ENCODE data around the gene OGDH. TPM values are rescaled to one million over a fixed set of nuclear protein-coding genes. Genes with fewer than 3 reads are reported as not detected.
"Not testable (repeated sequence)": the region's sequence is repeated elsewhere in the genome, so short reads cannot be mapped to it uniquely, and the experiment has no call there.

The OGDH gene
- total RNA-seq, 1 experiment from 2014 or later: 28.5 TPM

DNA sequence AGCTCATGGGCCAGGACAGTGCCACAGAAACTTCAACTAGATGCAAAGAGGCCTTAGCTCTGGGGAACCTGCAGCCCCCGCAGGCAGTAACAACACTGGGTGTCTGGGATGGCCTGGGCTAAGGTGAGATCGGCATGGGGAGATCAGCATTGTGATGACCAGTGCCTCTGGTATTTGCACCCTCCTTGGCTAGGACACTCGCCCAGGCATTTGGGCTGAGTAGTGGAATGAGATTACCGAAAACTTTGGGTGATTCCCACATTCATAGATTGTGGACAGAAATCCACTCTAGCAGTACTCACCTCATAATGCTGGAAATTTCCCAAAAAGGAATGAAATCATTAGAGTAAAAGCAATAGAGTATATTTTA is 71.7 kb downstream of the OGDH start:
- no peak for DNase-seq (ENCODE audit: low read depth, low spot score)
- in situ Hi-C loops (cut with HindIII; ENCODE audit: low pct_unique_long_range_greater_than_20kb, low sequenced_read_pairs): no loop called here

DNA sequence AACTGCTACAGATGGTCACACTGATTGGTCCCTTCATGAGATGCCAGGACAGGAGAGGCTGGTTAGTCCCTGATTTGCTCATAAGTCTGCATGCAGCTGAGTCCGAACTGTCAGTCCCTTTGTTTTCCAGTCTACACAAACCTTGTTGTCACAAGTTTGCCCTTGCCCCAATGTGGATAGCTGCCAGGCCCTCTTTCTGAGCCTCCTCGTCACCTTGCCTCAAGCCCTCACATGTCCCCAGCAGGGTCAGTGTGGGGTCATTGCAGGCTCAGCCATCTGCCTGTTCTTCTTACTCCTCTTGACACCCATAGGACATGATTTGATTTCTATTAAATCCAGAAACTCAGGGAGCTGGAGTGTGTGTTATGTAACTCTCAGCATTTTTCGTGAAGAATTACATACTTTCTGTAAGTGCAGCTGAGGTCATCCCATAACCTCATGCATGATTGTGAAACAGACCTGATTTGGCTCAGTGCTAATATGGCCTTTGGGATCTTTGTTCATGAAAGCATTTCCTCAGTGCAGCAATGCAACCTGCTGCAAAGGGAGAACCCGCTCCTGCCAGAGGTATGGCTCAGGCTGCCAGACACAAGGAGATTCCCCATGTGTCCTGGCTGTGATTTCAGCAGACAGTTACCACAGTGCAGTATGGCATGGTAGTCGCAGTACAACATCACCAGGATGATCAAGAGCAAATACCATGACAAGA is 72.2 kb downstream of the OGDH start:
- in situ Hi-C loops (cut with HindIII; ENCODE audit: low pct_unique_long_range_greater_than_20kb, low sequenced_read_pairs): no loop called here
- peak; percentile 19 for DNase-seq (ENCODE audit: low read depth, low spot score)

DNA sequence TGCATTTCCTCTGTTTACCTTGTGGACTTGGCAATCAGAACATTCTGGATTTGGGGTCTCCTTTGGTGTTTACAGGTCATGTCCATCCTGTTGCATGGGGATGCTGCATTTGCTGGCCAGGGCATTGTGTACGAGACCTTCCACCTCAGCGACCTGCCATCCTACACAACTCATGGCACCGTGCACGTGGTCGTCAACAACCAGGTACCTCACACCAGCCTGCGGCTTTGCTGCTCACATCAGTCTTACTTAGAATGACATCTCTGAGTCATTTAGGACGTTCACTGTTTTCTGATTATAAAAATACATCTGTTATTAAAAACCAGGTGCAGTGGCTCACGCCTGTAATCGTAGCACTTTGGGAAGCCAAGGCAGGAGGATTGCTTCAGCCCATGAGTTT is 75.2 kb downstream of the OGDH start:
- DNase-seq (ENCODE audit: low read depth, low spot score): no peak
- in situ Hi-C loops (cut with HindIII; ENCODE audit: low pct_unique_long_range_greater_than_20kb, low sequenced_read_pairs): no loop called here

DNA sequence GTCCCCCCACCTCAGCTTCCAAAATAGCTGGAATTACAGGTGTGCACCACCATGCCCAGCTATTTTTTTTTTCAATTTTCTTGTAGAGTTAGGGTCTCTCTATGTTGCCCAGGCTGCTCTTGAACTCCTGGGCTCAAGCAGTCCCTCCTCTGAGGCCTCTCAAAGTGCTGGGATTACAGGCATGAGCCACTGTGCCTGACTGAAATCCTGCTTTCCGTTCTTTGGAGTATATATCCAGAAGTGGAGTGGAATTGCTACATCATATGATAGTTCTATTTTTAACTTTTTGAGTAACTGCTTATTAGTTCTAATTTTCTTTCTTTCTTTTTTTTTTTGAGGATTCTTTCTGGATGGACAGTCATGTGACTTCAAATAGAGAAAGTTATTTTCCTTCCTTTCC is 79.3 kb downstream of the OGDH start:
- no peak for DNase-seq (ENCODE audit: low read depth, low spot score)
- in situ Hi-C loops (cut with HindIII; ENCODE audit: low pct_unique_long_range_greater_than_20kb, low sequenced_read_pairs): no loop called here

DNA sequence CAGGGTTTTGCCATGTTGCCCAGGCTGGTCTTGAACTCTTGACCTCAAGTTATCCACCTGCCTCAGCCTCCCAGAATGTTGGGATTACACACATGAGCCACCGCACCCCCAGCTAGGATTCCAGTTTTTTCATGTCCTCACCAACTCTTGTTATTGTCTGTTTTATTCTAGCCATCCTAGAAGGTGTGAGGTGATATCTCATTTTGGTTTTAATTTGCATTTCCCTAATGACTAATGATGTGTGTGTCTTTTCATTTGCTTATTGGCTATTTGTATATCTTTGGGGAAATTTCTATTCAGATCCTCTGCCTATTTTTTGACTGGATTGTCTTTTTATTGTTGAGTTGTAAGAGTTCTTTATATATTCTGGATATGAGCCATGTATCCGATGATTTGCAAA is 83.0 kb downstream of the OGDH start:
- in situ Hi-C loops (cut with HindIII; ENCODE audit: low pct_unique_long_range_greater_than_20kb, low sequenced_read_pairs): no loop called here
- no peak for DNase-seq (ENCODE audit: low read depth, low spot score)

DNA sequence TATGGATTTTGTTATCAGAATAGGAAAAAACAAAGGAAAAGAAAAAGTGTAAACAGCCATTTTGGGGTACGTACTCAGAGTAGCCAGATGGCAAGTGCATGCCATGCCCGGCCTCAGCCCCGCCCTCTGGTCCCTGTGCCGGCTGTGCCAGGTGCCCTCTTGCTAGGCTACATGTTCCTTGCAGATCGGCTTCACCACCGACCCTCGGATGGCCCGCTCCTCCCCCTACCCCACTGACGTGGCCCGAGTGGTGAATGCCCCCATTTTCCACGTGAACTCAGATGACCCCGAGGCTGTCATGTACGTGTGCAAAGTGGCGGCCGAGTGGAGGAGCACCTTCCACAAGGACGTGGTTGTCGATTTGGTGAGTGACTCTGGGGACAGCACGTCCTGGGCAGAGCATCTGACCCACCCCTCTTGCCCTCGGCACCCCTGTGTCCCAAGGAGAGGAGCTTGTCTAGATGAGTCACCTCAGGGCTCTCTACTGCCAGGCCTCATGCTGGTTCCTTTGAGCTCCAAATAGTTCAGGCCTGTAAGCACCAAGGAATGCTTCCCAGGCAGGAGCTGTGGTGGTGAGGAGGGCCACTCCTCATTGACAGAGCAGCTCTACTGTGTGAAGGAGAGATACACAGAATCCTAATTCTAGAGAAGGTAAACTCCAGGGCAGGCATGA is 87.3 kb downstream of the OGDH start:
- in situ Hi-C loops (cut with HindIII; ENCODE audit: low pct_unique_long_range_greater_than_20kb, low sequenced_read_pairs): no loop called here
- DNase-seq (ENCODE audit: low read depth, low spot score): no peak

DNA sequence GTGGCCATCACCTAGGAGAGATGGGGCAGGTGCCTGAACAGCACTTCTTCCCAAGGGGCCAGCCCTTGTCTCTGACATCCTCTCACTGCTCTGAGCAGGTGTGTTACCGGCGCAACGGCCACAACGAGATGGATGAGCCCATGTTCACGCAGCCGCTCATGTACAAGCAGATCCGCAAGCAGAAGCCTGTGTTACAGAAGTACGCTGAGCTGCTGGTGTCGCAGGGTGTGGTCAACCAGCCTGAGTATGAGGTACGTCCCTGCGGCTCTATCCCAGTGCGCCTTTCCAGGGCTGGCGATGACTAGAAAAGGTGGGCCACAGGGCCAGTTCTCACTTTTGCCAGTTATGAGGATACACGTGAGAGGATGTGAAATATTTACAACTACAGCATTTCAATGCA is 87.9 kb downstream of the OGDH start:
- DNase-seq (ENCODE audit: low read depth, low spot score): no peak
- in situ Hi-C loops (cut with HindIII; ENCODE audit: low pct_unique_long_range_greater_than_20kb, low sequenced_read_pairs): no loop called here

DNA sequence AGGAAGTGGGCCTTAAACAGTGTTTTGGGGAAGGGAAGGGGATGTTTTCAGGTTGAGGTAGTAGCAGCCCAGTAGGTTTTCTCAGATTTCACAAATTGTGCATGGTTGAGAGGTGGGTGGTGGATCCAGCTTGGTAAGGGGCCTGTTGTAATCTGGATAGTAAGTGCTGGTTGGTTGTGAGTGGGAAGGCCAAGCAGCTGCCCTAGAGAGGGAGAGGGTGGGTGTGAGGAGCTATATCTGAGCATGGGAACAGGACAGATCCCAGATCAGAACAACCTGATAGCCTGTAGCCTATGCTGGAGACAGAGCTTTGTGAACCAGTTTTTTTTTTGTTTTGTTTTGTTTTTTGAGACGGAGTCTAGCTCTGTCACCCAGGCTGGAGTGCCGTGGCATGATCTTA is 88.3 kb downstream of the OGDH start:
- in situ Hi-C loops (cut with HindIII; ENCODE audit: low pct_unique_long_range_greater_than_20kb, low sequenced_read_pairs): no loop called here
- no peak for DNase-seq (ENCODE audit: low read depth, low spot score)

DNA sequence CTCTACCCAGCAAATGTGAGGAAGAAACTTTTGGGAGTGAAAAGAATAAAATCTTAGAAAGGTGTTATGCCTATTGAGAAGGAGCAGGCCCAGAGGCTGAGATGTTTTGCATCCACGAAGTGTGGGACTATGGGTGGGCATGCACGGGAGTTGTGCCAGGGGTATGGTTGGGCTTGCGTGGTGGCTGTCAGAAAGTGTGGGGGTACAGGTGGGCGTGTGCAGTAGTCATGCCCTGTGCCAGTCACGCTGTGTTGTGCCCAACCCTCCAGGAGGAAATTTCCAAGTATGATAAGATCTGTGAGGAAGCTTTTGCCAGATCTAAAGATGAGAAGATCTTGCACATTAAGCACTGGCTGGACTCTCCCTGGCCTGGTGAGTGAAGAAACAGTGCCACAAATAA is 89.3 kb downstream of the OGDH start:
- DNase-seq (ENCODE audit: low read depth, low spot score): no peak
- in situ Hi-C loops (cut with HindIII; ENCODE audit: low pct_unique_long_range_greater_than_20kb, low sequenced_read_pairs): no loop called here

DNA sequence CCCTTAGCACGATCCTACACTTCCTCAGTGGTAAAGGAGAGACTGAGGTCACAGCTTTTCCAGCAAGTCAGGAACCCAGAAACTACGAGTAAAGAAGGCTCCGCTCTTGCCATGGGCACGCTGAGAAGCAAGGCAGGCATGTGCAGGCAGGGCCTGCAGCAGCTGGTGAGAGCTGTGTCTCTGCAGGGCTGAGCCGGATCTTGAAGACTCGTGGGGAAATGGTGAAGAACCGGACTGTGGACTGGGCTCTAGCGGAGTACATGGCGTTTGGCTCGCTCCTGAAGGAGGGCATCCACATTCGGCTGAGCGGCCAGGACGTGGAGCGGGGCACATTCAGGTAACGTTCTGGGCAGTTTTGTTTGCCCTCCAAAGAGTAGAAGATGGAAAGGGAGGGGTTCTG is 90.3 kb downstream of the OGDH start:
- DNase-seq (ENCODE audit: low read depth, low spot score): no peak
- in situ Hi-C loops (cut with HindIII; ENCODE audit: low pct_unique_long_range_greater_than_20kb, low sequenced_read_pairs): no loop called here

DNA sequence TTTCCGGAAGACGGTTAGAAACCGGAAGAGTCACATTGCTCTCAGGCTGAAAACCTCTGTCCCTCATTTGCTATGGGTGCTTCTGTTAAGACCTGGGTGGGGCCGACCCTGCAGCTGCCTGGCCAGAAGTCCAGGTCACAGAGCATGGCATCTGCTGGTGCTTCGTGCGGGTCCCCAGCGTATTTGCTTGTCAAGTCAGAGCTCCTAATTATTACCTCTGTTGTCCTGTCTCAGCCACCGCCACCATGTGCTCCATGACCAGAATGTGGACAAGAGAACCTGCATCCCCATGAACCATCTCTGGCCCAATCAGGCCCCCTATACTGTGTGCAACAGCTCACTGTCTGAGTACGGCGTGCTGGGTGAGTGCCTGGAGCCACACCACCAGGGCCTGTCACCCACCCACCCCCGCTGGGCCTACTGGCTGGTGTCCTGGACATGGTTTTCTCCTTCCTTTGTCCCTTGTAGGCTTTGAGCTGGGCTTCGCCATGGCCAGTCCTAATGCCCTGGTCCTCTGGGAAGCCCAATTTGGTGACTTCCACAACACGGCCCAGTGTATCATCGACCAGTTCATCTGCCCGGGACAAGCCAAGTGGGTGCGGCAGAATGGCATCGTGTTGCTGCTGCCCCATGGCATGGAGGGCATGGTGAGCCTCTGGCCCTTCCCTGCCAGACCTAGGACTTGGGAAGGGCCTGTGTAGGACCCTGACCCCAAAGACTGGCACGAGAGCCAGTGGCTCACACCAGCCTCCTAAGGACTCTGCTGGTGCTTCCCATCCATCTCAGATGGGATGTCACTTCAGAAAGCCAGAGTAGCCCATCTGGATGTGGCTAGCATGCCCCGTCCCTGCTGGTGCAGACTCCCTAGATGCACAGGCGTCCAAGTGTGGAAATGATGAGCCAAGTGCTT is 91.0 kb downstream of the OGDH start:
- DNase-seq (ENCODE audit: low read depth, low spot score): no peak
- in situ Hi-C loops (cut with HindIII; ENCODE audit: low pct_unique_long_range_greater_than_20kb, low sequenced_read_pairs): no loop called here

DNA sequence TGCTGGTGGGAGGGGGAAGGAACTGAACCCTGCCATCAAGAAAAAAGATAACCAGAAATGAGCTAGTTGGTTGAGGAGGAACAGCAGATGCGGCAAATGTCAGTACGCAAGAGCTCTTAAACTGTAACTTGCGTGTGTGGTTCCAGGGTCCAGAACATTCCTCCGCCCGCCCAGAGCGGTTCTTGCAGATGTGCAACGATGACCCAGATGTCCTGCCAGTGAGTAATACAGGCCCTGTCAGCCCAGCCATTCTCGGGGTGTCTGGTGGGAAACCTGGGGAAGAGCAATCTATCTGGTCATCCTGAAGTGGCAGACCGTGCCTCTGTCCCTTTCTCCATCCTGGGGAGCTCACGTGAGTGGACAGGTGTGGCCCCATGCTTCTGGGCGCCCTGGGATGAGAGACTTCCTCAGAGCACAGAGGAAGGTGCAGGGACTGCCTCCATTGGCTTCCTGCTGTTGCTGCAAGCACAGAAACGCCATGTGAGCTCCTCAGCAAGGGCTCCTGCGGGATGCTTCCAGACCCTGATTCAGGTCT is 91.7 kb downstream of the OGDH start:
- in situ Hi-C loops (cut with HindIII; ENCODE audit: low pct_unique_long_range_greater_than_20kb, low sequenced_read_pairs): no loop called here

DNA sequence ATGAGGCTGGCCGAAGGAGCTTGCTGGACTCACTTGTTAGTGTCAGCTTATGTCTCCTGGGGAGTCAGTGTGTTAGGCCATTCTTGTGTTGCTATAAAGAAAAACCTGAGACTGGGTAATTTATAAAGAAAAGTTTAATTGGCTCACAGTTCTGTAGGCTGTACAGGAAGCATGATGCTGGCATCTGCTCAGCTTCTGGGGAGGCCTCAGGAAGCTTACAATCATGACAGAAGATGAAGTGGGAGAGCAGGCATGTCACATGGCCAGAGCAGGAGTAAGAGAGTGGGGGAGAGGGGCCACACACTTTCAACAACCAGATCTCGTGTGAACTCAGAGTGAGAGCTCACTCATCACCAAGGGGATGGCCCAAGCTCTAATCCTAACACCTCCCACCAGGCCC is 93.2 kb downstream of the OGDH start:
- DNase-seq (ENCODE audit: low read depth, low spot score); in situ Hi-C loops (cut with HindIII; ENCODE audit: low pct_unique_long_range_greater_than_20kb, low sequenced_read_pairs): not testable (repeated sequence)

More for the DNA sequence above, 91.7 kb downstream of the OGDH start:
- no peak for DNase-seq (ENCODE audit: low read depth, low spot score)

DNA sequence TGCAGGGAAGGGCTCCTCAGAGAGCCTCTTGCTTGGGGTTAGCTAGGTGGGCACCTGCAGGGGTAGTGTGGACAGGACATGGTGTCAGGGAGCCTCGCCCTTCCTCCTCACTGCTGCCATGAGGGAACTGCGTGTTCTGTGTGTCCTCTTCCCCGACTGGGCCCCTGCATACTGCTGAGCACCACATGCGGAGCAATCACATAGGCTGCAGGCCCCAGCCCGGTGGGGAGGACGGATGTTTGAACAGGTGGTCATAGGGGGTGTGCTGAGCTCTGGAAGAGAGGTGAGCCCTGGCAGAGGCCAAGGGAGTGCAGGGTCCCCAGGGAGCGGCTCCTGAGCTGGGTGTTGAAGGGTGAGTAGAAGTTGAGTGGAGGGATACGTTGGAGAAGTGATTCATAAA is 93.9 kb downstream of the OGDH start:
- in situ Hi-C loops (cut with HindIII; ENCODE audit: low pct_unique_long_range_greater_than_20kb, low sequenced_read_pairs): no loop called here
- no peak for DNase-seq (ENCODE audit: low read depth, low spot score)

DNA sequence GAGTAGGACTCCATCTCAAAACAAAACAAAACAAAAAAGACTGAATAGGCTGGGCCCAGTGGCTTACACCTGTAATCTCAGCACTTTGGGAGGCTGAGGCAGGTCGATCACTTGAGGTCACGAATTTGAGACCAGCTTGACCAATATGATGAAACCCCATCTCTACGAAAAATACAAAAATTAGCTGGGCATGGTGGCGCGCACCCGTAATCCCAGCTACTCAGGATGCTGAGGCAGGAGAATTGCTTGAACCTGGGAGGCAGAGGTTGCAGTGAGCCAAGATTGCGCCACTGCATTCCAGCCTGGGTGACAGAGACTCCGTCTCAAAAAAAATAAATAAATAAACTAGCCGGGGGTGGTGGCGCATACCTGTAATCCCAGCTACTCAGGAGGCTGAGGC is 97.0 kb downstream of the OGDH start:
- DNase-seq (ENCODE audit: low read depth, low spot score); in situ Hi-C loops (cut with HindIII; ENCODE audit: low pct_unique_long_range_greater_than_20kb, low sequenced_read_pairs): not testable (repeated sequence)

DNA sequence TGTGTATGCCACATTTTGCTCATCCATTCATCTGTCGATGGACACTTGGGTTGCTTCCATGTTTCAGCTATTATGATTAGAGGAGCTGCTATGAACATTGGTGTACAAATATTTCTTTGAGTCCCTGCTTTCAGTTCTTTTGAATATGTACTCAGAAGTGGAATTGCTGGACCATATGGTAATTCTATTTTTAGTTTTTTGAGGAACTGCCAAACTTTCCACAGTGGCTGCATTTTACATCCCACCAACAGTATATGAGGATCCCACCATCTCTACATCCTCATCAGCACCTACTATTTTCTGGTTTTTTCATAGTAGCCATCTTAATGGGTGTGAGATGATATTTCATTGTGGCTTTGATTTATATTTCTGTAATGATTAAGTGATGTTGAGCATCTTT is 97.5 kb downstream of the OGDH start:
- DNase-seq (ENCODE audit: low read depth, low spot score): no peak
- in situ Hi-C loops (cut with HindIII; ENCODE audit: low pct_unique_long_range_greater_than_20kb, low sequenced_read_pairs): no loop called here

DNA sequence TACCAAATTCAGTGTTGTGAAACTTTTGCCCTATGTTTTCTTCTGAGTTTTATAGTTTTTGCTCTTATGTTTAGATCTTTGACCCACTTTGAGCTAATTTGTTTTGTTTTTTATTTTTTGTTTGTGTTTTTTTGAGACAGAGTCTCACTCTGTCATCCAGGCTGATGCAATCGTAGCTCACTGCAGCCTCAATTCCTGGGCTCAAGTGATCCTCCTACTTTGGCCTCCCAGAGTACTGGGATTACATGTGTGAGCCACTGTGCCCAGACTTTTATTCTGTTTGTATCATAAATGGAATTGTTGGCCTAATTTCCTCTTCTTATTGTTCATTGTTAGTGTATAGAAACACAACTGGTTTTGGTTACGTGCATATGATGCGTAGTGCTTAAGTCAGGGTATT is 99.0 kb downstream of the OGDH start:
- in situ Hi-C loops (cut with HindIII; ENCODE audit: low pct_unique_long_range_greater_than_20kb, low sequenced_read_pairs): no loop called here
- no peak for DNase-seq (ENCODE audit: low read depth, low spot score)

DNA sequence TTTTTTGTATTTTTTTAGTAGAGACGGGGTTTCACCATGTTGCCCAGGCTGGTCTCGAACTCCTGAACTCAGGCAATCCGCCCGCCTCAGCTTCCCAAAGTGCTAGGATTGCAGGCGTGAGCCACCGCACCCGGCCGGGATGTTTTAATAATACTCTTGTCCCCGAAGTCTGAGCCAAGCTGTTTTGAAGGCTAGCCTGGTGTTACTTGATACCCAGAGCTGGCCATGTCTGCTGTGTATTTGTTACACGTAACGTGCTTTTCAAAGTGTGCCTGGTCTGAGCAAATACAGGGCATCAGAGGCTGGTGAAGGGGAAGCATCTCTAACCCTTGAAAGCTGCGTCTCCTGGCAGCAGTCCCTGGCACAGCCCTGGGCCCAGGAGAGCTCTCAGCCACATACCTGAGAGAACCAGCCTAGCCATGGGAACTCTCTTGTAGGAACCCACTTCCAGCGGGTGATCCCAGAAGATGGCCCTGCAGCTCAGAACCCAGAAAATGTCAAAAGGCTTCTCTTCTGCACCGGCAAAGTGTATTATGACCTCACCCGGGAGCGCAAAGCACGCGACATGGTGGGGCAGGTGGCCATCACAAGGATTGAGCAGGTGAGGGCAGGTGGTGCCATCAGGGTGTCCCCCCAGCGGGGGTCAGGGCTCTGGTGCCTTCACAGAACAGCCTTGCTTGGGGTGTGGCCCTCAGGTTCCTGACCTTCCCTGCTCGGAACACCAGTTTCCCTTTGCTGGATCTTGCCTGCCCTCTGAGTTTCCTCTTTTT is 100.5 kb downstream of the OGDH start:
- DNase-seq (ENCODE audit: low read depth, low spot score): no peak
- in situ Hi-C loops (cut with HindIII; ENCODE audit: low pct_unique_long_range_greater_than_20kb, low sequenced_read_pairs): no loop called here

Measured in SK-MEL-5 (cell line).